HCT116 (cell line): ENCODE data around the gene TFB2M. TPM values are rescaled to one million over a fixed set of nuclear protein-coding genes. Genes with fewer than 3 reads are reported as not detected.

Experiments used
- ATAC-seq: fragments of 200-7000 bp; cut with Tn5 transposase; 2 replicates; pipeline ENCODE4 v1.9.1; 2020; ENCODE audit warnings: mild to moderate bottlenecking, moderate library complexity
- BruUV-seq: library from RNA; stranded (reverse); fragments of 400-500 nt; replicated peaks from 2 replicates; lab custom pipeline; 2021; lab: Mats Ljungman, UMichigan
- CTCF ChIA-PET: fragments of 300-600 bp; sonication (Branson Sonifier 250); formaldehyde crosslinking; loops from one replicate; lab custom pipeline; 2021; ENCODE audit warnings: antibody characterized with exemption; lab: Charles Lee
- POLR2A ChIA-PET: fragments of 300-600, 350-600 bp; sonication (Branson Sonifier 250); formaldehyde crosslinking; loops from one replicate; lab custom pipeline; 2021; ENCODE audit warnings: antibody characterized with exemption; lab: Charles Lee
- RAD21 ChIA-PET, 2 experiments: fragments of 300-600 bp; sonication (Branson Sonifier 250); formaldehyde crosslinking; loops; one replicate each; lab custom pipeline; 2023; ENCODE audit warnings: low total read pairs in 2 of 2; ENCODE audit not compliant: uncharacterized antibody in 2 of 2, unreplicated experiment in 2 of 2, low non-redundant PET in 1 of 2; lab: Charles Lee
- DNase-seq: peaks from one replicate; pipeline ENCODE4 v3.0.0-alpha.2; 2010; ENCODE audit warnings: low read depth, low spot score
- H2AFZ ChIP-seq: fragments of 200-600 bp; shearing (Covaris generic), sonication (generic); 2 replicates; pipeline ENCODE4 v1.6.1; 2017; ENCODE audit warnings: low read depth, mixed run types, mixed read lengths, antibody characterized with exemption, low read length; ENCODE audit not compliant: poor library complexity, severe bottlenecking
- H3K27ac ChIP-seq: 2 replicates; pipeline ENCODE4 v1.5.1; 2012; ENCODE audit warnings: low read depth, low read length
- H3K27me3 ChIP-seq: fragments of 200-600 bp; sonication (generic); 2 replicates; pipeline ENCODE4 v1.6.1; 2016; ENCODE audit warnings: mixed run types, low read length, mixed read lengths; ENCODE audit not compliant: insufficient read depth
- H3K36me3 ChIP-seq, 2 experiments: fragments of 200-500 bp in 1 of 2; fragments of 200-600 bp in 1 of 2; sonication (Bioruptor generic) in 1 of 2; sonication (generic) in 1 of 2; 2 replicates each; pipeline versions ENCODE4 v1.5.1 to v1.6.1; 2014 to 2016; ENCODE audit warnings: low read length in 2 of 2, inconsistent platforms in 1 of 2, mixed read lengths in 1 of 2, mixed run types in 1 of 2; ENCODE audit not compliant: insufficient read depth in 2 of 2, control insufficient read depth in 1 of 2
- H3K4me1 ChIP-seq, 2 experiments: fragments of 200-600 bp in 1 of 2; sonication (generic) in 1 of 2; 2 replicates each; pipeline versions ENCODE4 v1.5.1 to v1.6.1; 2012 to 2017; ENCODE audit warnings: low read length in 2 of 2, inconsistent platforms in 1 of 2, mild to moderate bottlenecking in 1 of 2, mixed read lengths in 1 of 2, mixed run types in 1 of 2, moderate library complexity in 1 of 2; ENCODE audit not compliant: insufficient read depth in 2 of 2, control insufficient read depth in 1 of 2
- H3K4me2 ChIP-seq: fragments of 200-600 bp; sonication (generic); 2 replicates; pipeline ENCODE4 v1.6.1; 2017; ENCODE audit warnings: mixed run types, low read length, mixed read lengths
- H3K4me3 ChIP-seq, 2 experiments: fragments of 200-600 bp in 1 of 2; sonication (generic) in 1 of 2; replicated peaks in 1 of 2; 2 replicates each; pipeline ENCODE4 v1.5.1; 2011 to 2016; ENCODE audit warnings: low read length in 2 of 2, control low read depth in 1 of 2, low read depth in 1 of 2, mild to moderate bottlenecking in 1 of 2, mixed read lengths in 1 of 2, mixed run types in 1 of 2
- H3K79me2 ChIP-seq: fragments of 200-600 bp; sonication (generic); 2 replicates; pipeline ENCODE4 v1.6.1; 2017; ENCODE audit warnings: mild to moderate bottlenecking, mixed run types, low read length, moderate library complexity, mixed read lengths; ENCODE audit not compliant: insufficient read depth
- H3K9ac ChIP-seq: fragments of 200-600 bp; sonication (generic); 2 replicates; pipeline ENCODE4 v1.6.1; 2016; ENCODE audit warnings: low read length, mixed read lengths
- H3K9me2 ChIP-seq: fragments of 200-600 bp; sonication (generic), shearing (Covaris generic); 2 replicates; pipeline ENCODE4 v1.6.1; 2017; ENCODE audit warnings: mixed run types, mild to moderate bottlenecking, moderate library complexity; ENCODE audit not compliant: insufficient read depth
- H3K9me3 ChIP-seq, 2 experiments: fragments of 200-500 bp in 1 of 2; fragments of 200-600 bp in 1 of 2; sonication (Bioruptor generic) in 1 of 2; sonication (generic) in 1 of 2; 2 replicates each; pipeline ENCODE4 v1.6.1; 2014 to 2017; ENCODE audit warnings: low read length in 2 of 2, mixed read lengths in 2 of 2, inconsistent platforms in 1 of 2, low read depth in 1 of 2, mild to moderate bottlenecking in 1 of 2, mixed run types in 1 of 2, moderate library complexity in 1 of 2; ENCODE audit not compliant: control insufficient read depth in 1 of 2, insufficient read depth in 1 of 2
- H4K20me1 ChIP-seq: fragments of 200-600 bp; sonication (generic), shearing (Covaris generic); 2 replicates; pipeline ENCODE4 v1.6.1; 2017; ENCODE audit warnings: mixed run types, mild to moderate bottlenecking, moderate library complexity; ENCODE audit not compliant: insufficient read depth
- ATF3 ChIP-seq: IDR thresholded peaks from 2 replicates; pipeline ENCODE4 v1.6.1; 2012
- CBX3 ChIP-seq: IDR thresholded peaks from 2 replicates; pipeline ENCODE4 v1.6.1; 2012; ENCODE audit warnings: low read depth
- CEBPB ChIP-seq: IDR thresholded peaks from 2 replicates; pipeline ENCODE4 v1.6.1; 2012; ENCODE audit warnings: low read depth
- EGR1 ChIP-seq: IDR thresholded peaks from 2 replicates; pipeline ENCODE4 v1.6.1; 2012; ENCODE audit warnings: low read depth
- ELF1 ChIP-seq: IDR thresholded peaks from 2 replicates; pipeline ENCODE4 v1.6.1; 2012; ENCODE audit warnings: low read depth, borderline replicate concordance
- EZH2 ChIP-seq: fragments of 200-600 bp; sonication (generic); IDR thresholded peaks from 2 replicates; pipeline ENCODE4 v1.6.1; 2017; ENCODE audit warnings: antibody characterized with exemption, mixed run types
- FOSL1 ChIP-seq: IDR thresholded peaks from 2 replicates; pipeline ENCODE4 v1.6.1; 2012; ENCODE audit warnings: low read depth
- JUND ChIP-seq: IDR thresholded peaks from 2 replicates; pipeline ENCODE4 v1.6.1; 2012
- MAX ChIP-seq: IDR thresholded peaks from 2 replicates; pipeline ENCODE4 v1.6.1; 2012
- POLR2A ChIP-seq: IDR thresholded peaks from 2 replicates; pipeline ENCODE4 v1.7.0; 2011; ENCODE audit warnings: borderline replicate concordance; ENCODE audit not compliant: insufficient read depth, insufficient read length; ENCODE audit errors: extremely low read depth
- POLR2AphosphoS5 ChIP-seq: IDR thresholded peaks from 2 replicates; pipeline ENCODE4 v1.6.1; 2011; ENCODE audit warnings: mild to moderate bottlenecking, low read depth, low read length, moderate library complexity
- RAD21 ChIP-seq: IDR thresholded peaks from 2 replicates; pipeline ENCODE4 v1.6.1; 2012; ENCODE audit warnings: low read depth, mild to moderate bottlenecking
- SIN3A ChIP-seq: IDR thresholded peaks from 2 replicates; pipeline ENCODE4 v1.6.1; 2012; ENCODE audit warnings: low read depth
- SP1 ChIP-seq: IDR thresholded peaks from 2 replicates; pipeline ENCODE4 v1.6.1; 2012; ENCODE audit warnings: low read depth
- YY1 ChIP-seq: IDR thresholded peaks from 2 replicates; pipeline ENCODE4 v1.6.1; 2011; ENCODE audit warnings: low read length, low read depth, moderate library complexity, mild to moderate bottlenecking; ENCODE audit not compliant: insufficient replicate concordance; ENCODE audit errors: extremely low read depth
- ZFX ChIP-seq: fragments of 450-650 bp; IDR thresholded peaks from 2 replicates; pipeline ENCODE4 v1.6.1; 2017
- ZNF274 ChIP-seq: fragments of 200-500 bp; sonication (Bioruptor generic); IDR thresholded peaks from 2 replicates; pipeline ENCODE4 v1.6.1; 2014; ENCODE audit warnings: mild to moderate bottlenecking, low read depth, low read length, inconsistent platforms
- intact Hi-C: fragments of 100-400 bp; cut with micrococcal nuclease; formaldehyde crosslinking; loops from 2 replicates; pipeline ENCODE4 v1.10.0; 2022
- total RNA-seq: library from RNA; stranded (reverse); gene quantifications from one replicate; pipeline ENCODE4 v1.2.1, GENCODE V29; 2021; ENCODE audit not compliant: unreplicated experiment
- TF ChIP-seq, protein P1 (sequence below): IDR thresholded peaks from 2 replicates; pipeline ENCODE4 v1.6.1; 2012; ENCODE audit warnings: low read depth

The TFB2M gene
- total RNA-seq, 1 experiment from 2014 or later = 24.4 TPM

- no peak overlapping the region for H3K9ac ChIP-seq
- H3K79me2 ChIP-seq = no peaks in the 10 kb centered on the region
- ChIA-PET RAD21 (no interaction called here), POLR2A (no interaction called here), CTCF (no interaction called here)
- DNase-seq = no peak
- TF ChIP-seq CBX3 = no peak
- no peak for TF ChIP-seq POLR2AphosphoS5
- TF ChIP-seq SP1 = no peak
- TF ChIP-seq ELF1 = no peak
- no peak overlapping the region for H2AFZ ChIP-seq
- H3K36me3 ChIP-seq = no peaks in the 10 kb centered on the region
- no peak overlapping the region for H3K27ac ChIP-seq
- no TSS peak for BruUV-seq
- no peak overlapping the region for H3K4me3 ChIP-seq
- no peaks in the 10 kb centered on the region for H4K20me1 ChIP-seq
- no peaks in the 10 kb centered on the region for H3K27me3 ChIP-seq
- no peak for ATAC-seq
- H3K4me1 ChIP-seq = no peaks in the 10 kb centered on the region
- H3K9me2 ChIP-seq = no peaks in the 10 kb centered on the region
- H3K4me2 ChIP-seq = no peak overlapping the region
- intact Hi-C loops = no loop called here
- 0 out of 4 replicates have a peak, but pooled peaks cover 0 to 4% of the 10 kb centered on the region in 2 experiments for H3K9me3 ChIP-seq
Measured at GRCh38 chr1:246528933-246529731, 36.9 kb downstream of the TFB2M start.

DNA sequence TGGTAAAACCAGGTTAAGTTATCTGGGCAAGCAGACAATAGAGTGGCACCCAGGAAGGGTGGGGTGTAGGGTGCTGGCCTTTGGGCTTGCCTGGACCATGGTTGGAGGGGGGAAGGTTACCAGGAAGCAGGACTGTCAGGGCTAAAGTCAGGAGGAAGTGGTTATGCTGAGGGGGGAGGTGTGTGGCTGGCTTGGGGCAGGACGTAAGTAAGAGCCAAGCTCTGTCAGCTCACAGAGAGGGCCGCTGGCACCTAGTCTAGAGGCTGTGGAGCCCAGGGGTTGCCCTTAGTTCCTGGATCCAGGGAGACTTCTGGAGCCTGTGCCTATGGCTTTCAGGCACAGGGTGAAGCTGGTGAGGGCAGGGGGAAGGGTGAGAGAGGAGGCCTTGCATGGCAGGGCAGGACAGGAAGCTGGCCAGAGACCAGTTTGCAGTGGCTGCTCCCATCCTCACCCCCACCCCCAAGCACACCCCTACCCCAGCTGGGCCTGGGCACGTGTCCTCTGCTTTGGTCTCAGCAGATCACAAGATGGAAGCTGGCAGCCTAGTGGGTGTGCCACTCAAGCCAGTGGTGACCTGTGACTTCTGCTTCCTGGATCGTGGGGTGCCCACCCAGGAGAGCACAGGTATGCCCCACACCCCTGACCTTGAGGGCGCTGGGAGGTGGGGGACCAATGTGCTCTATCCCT, 38.5 kb downstream of the TFB2M start:
- Histone ChIP-seq H3K4me1 (no peaks in the 10 kb centered on the region), H2AFZ (no peak overlapping the region), H3K4me3 (no peak overlapping the region), H4K20me1 (no peaks in the 10 kb centered on the region), H3K79me2 (no peaks in the 10 kb centered on the region), H3K36me3 (no peaks in the 10 kb centered on the region), H3K4me2 (no peak overlapping the region), H3K9ac (no peak overlapping the region), H3K9me2 (no peaks in the 10 kb centered on the region), H3K9me3 (0 out of 4 replicates have a peak, but pooled peaks cover 0 to 4% of the 10 kb centered on the region in 2 experiments), H3K27ac (no peak overlapping the region), H3K27me3 (no peaks in the 10 kb centered on the region)
- CTCF ChIA-PET = no interaction called here
- DNase-seq (no peak), ATAC-seq (no peak)
- BruUV-seq = no TSS peak
- POLR2A ChIA-PET = interaction anchor here (0.7 kb wide), 1 partner anchor 38 kb away, joined by 3 read pairs; no protein-coding TSS in a partner anchor
- RAD21 ChIA-PET = no interaction called here
- intact Hi-C loops = no loop called here
- no peak for TF ChIP-seq RAD21
- no peak for TF ChIP-seq SIN3A
- no peak for TF ChIP-seq EGR1
- TF ChIP-seq CEBPB = no peak
- no peak for TF ChIP-seq FOSL1
- TF ChIP-seq SP1 = no peak
- no peak for TF ChIP-seq JUND
- TF ChIP-seq YY1 = no peak
- no peak for TF ChIP-seq CBX3
- TF ChIP-seq POLR2A = no peak
- TF ChIP-seq EZH2 = no peak
- TF ChIP-seq ZNF274 = no peak
- TF ChIP-seq, protein P1, sequence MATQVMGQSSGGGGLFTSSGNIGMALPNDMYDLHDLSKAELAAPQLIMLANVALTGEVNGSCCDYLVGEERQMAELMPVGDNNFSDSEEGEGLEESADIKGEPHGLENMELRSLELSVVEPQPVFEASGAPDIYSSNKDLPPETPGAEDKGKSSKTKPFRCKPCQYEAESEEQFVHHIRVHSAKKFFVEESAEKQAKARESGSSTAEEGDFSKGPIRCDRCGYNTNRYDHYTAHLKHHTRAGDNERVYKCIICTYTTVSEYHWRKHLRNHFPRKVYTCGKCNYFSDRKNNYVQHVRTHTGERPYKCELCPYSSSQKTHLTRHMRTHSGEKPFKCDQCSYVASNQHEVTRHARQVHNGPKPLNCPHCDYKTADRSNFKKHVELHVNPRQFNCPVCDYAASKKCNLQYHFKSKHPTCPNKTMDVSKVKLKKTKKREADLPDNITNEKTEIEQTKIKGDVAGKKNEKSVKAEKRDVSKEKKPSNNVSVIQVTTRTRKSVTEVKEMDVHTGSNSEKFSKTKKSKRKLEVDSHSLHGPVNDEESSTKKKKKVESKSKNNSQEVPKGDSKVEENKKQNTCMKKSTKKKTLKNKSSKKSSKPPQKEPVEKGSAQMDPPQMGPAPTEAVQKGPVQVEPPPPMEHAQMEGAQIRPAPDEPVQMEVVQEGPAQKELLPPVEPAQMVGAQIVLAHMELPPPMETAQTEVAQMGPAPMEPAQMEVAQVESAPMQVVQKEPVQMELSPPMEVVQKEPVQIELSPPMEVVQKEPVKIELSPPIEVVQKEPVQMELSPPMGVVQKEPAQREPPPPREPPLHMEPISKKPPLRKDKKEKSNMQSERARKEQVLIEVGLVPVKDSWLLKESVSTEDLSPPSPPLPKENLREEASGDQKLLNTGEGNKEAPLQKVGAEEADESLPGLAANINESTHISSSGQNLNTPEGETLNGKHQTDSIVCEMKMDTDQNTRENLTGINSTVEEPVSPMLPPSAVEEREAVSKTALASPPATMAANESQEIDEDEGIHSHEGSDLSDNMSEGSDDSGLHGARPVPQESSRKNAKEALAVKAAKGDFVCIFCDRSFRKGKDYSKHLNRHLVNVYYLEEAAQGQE = no peak
- no peak for TF ChIP-seq ATF3
- no peak for TF ChIP-seq ZFX
- no peak for TF ChIP-seq MAX
